NOMO-1 (cell line): ENCODE results near the gene FBLN2.

Experiments used
- DNase-seq, 2 experiments: peaks; one replicate each; lab custom pipeline; 2025; ENCODE audit not compliant: unreplicated experiment in 2 of 2; lab: John Stamatoyannopoulos, UW

FBLN2 gene

GRCh38 chr3:13676356-13677017 lies 127.6 kb downstream of the FBLN2 start:
- no peak for DNase-seq

- no peak for DNase-seq
Measured at GRCh38 chr3:13677272-13677671, 128.3 kb downstream of the FBLN2 start.

GRCh38 chr3:13681931-13682330 lies 133.0 kb downstream of the FBLN2 start:
- DNase-seq: no peak

GRCh38 chr3:13682331-13683013 lies 133.5 kb downstream of the FBLN2 start:
- no peak for DNase-seq

GRCh38 chr3:13683288-13683687 lies 134.4 kb downstream of the FBLN2 start:
- DNase-seq: no peak

GRCh38 chr3:13683772-13684171 lies 134.8 kb downstream of the FBLN2 start:
- no peak for DNase-seq

- no peak for DNase-seq
Measured at GRCh38 chr3:13684350-13684749, 135.4 kb downstream of the FBLN2 start.

- no peak for DNase-seq
Measured at GRCh38 chr3:13684854-13685253, 135.9 kb downstream of the FBLN2 start.

- no peak for DNase-seq
Measured at GRCh38 chr3:13685721-13686120, 136.8 kb downstream of the FBLN2 start.

GRCh38 chr3:13686367-13687160 lies 137.6 kb downstream of the FBLN2 start:
- no peak for DNase-seq

- DNase-seq: no peak
Measured at GRCh38 chr3:13687517-13687943, 138.6 kb downstream of the FBLN2 start.
